Trophoblast cell (in vitro differentiated cells and primary cell): ENCODE measurements around the gene ZNF784. TPM values are rescaled to one million over a fixed set of nuclear protein-coding genes. Genes with fewer than 3 reads are reported as not detected.

ENCODE experiments used
- DNase-seq, 2 donors: peaks; one replicate each; pipeline ENCODE4 v3.0.0-alpha.2; 2016
- H2AFZ ChIP-seq: 2 replicates; pipeline ENCODE4 v1.6.1; 2013; ENCODE audit warnings: low read length, moderate library complexity, mild to moderate bottlenecking; ENCODE audit not compliant: insufficient read depth, poor library complexity
- H2AK5ac ChIP-seq: 2 replicates; pipeline ENCODE4 v1.6.1; 2013; ENCODE audit warnings: mild to moderate bottlenecking, low read length
- H2BK120ac ChIP-seq: 2 replicates; pipeline ENCODE4 v1.6.1; 2013; ENCODE audit warnings: low read length, mild to moderate bottlenecking, moderate library complexity; ENCODE audit not compliant: insufficient read depth, poor library complexity
- H2BK12ac ChIP-seq: 2 replicates; pipeline ENCODE4 v1.6.1; 2013; ENCODE audit warnings: mild to moderate bottlenecking, low read length, moderate library complexity
- H2BK5ac ChIP-seq: 2 replicates; pipeline ENCODE4 v1.6.1; 2013; ENCODE audit warnings: low read length, low read depth, moderate library complexity, mild to moderate bottlenecking; ENCODE audit not compliant: poor library complexity
- H3K14ac ChIP-seq: 2 replicates; pipeline ENCODE4 v1.6.1; 2013; ENCODE audit warnings: mild to moderate bottlenecking, low read length
- H3K18ac ChIP-seq: 2 replicates; pipeline ENCODE4 v1.6.1; 2013; ENCODE audit warnings: mild to moderate bottlenecking, low read length
- H3K23ac ChIP-seq: 2 replicates; pipeline ENCODE4 v1.6.1; 2013; ENCODE audit warnings: low read length
- H3K27ac ChIP-seq: 2 replicates; pipeline ENCODE4 v1.5.1; 2013; ENCODE audit warnings: low read depth, mild to moderate bottlenecking, inconsistent platforms, low read length, moderate library complexity
- H3K27me3 ChIP-seq: 2 replicates; pipeline ENCODE4 v1.6.1; 2013; ENCODE audit warnings: inconsistent platforms, mild to moderate bottlenecking, low read length, moderate library complexity; ENCODE audit not compliant: insufficient read depth
- H3K36me3 ChIP-seq, 2 experiments: 1 replicate in 1 of 2; 2 replicates in 1 of 2; pipeline ENCODE4 v1.6.1; 2013; ENCODE audit warnings: low read length in 2 of 2, mild to moderate bottlenecking in 2 of 2, moderate library complexity in 1 of 2; ENCODE audit not compliant: insufficient read depth in 2 of 2, control insufficient read depth in 1 of 2
- H3K4ac ChIP-seq: 2 replicates; pipeline ENCODE4 v1.6.1; 2013; ENCODE audit warnings: low read depth, mild to moderate bottlenecking, low read length, moderate library complexity
- H3K4me1 ChIP-seq, 2 experiments: 1 replicate in 1 of 2; 2 replicates in 1 of 2; pipeline ENCODE4 v1.6.1; 2013; ENCODE audit warnings: low read length in 2 of 2, mild to moderate bottlenecking in 2 of 2, moderate library complexity in 1 of 2; ENCODE audit not compliant: insufficient read depth in 2 of 2, control insufficient read depth in 1 of 2
- H3K4me2 ChIP-seq: 2 replicates; pipeline ENCODE4 v1.6.1; 2013; ENCODE audit warnings: inconsistent platforms, mild to moderate bottlenecking, low read length, moderate library complexity
- H3K4me3 ChIP-seq: 2 replicates; pipeline ENCODE4 v1.5.1; 2013; ENCODE audit warnings: mild to moderate bottlenecking, low read depth, low read length, inconsistent platforms
- H3K79me1 ChIP-seq: one replicate; pipeline ENCODE4 v1.6.1; 2013; ENCODE audit warnings: low read length
- H3K79me2 ChIP-seq: 2 replicates; pipeline ENCODE4 v1.6.1; 2013; ENCODE audit warnings: low read length, mild to moderate bottlenecking; ENCODE audit not compliant: control insufficient read depth, insufficient read depth, poor library complexity
- H3K9ac ChIP-seq: 2 replicates; pipeline ENCODE4 v1.6.1; 2013; ENCODE audit warnings: mild to moderate bottlenecking, low read length
- H3K9me3 ChIP-seq: 2 replicates; pipeline ENCODE4 v1.6.1; 2013; ENCODE audit warnings: low read depth, mild to moderate bottlenecking, control low read depth, inconsistent platforms, low read length; ENCODE audit not compliant: insufficient read depth
- H4K12ac ChIP-seq: 2 replicates; pipeline ENCODE4 v1.6.1; 2013; ENCODE audit warnings: low read depth, mild to moderate bottlenecking, low read length, moderate library complexity
- H4K8ac ChIP-seq: 2 replicates; pipeline ENCODE4 v1.6.1; 2013; ENCODE audit warnings: low read depth, mild to moderate bottlenecking, low read length, moderate library complexity
- H4K91ac ChIP-seq: one replicate; pipeline ENCODE4 v1.6.1; 2013; ENCODE audit warnings: low read depth, mild to moderate bottlenecking, low read length, moderate library complexity
- WGBS: extraction: QIAGEN DNeasy Blood & Tissue Kit; methylation state at CpG from one replicate; pipeline ENCODE4 v1.1.7; 2013; ENCODE audit warnings: missing lambda C conversion rate; ENCODE audit not compliant: insufficient read length, insufficient coverage; ENCODE audit errors: extremely low coverage; 5-methylcytosine and 5-hydroxymethylcytosine counted together
- polyA plus RNA-seq: library from polyadenylated mRNA; stranded (reverse); fragments of 200-250 nt; gene quantifications from 2 replicates; pipeline ENCODE4 v1.2.3, GENCODE V29; 2013

The ZNF784 gene
- polyA plus RNA-seq, result 3.4 and 3.8 TPM in 2 replicates

GRCh38 chr19:55624109-55625003 lies at the start of gene ZNF784:
TSS of gene ZNF784 (minus strand) at chr19:55624566. CDS start at chr19:55624561, 5 bp downstream.
- no peaks in the 10 kb centered on the region for H3K27me3 ChIP-seq
- H2AK5ac ChIP-seq, result no peak within 1 kb of the TSS
- H4K8ac ChIP-seq, result peak within 1 kb of the TSS; percentile 90
- peak within 1 kb of the TSS; percentile 71 for H2BK120ac ChIP-seq
- H4K12ac ChIP-seq, result peak within 1 kb of the TSS; percentile 88
- H4K91ac ChIP-seq, result peak within 1 kb of the TSS; percentile 90
- peak within 1 kb of the TSS; percentile 92 for H3K27ac ChIP-seq
- peak within 1 kb of the TSS; percentile 91 for H3K4me3 ChIP-seq
- H3K36me3 ChIP-seq, result peaks cover 10 to 15% of the 10 kb centered on the region in 2 experiments
- peaks cover 7% of the 10 kb centered on the region for H3K9me3 ChIP-seq
- peak within 1 kb of the TSS; percentile 87 for H3K9ac ChIP-seq
- peak within 1 kb of the TSS; percentile 91 for H3K4me2 ChIP-seq
- no peak within 1 kb of the TSS for H3K23ac ChIP-seq
- peak within 1 kb of the TSS; percentile 37 for H3K4ac ChIP-seq
- peak within 1 kb of the TSS; percentile 79 for H3K18ac ChIP-seq
- WGBS, result no CpG with 5 or more reads among the region's 56 CpGs
- peak; percentile 93 to 98 for DNase-seq
- peak within 1 kb of the TSS; percentile 88 for H2AFZ ChIP-seq
- H3K14ac ChIP-seq, result peak within 1 kb of the TSS; percentile 69
- H3K79me1 ChIP-seq, result peaks cover 5% of the 10 kb centered on the region
- peak within 1 kb of the TSS; percentile 89 for H2BK5ac ChIP-seq
- H3K4me1 ChIP-seq, result peaks cover 3% of the 10 kb centered on the region in 2 experiments
- H3K79me2 ChIP-seq, result peaks cover 5% of the 10 kb centered on the region
- H2BK12ac ChIP-seq, result no peak within 1 kb of the TSS

GRCh38 chr19:55673889-55674288 lies 49.5 kb upstream of the ZNF784 start:
- Histone ChIP-seq H2BK120ac (no peak overlapping the region), H2BK5ac (no peak overlapping the region), H3K9ac (no peak overlapping the region), H2BK12ac (no peak overlapping the region), H3K27ac (no peak overlapping the region), H3K9me3 (peaks cover 2% of the 10 kb centered on the region), H3K36me3 (peaks cover 45 to 56% of the 10 kb centered on the region in 2 experiments), H3K79me2 (peaks cover 9% of the 10 kb centered on the region), H3K18ac (no peak overlapping the region), H3K4me1 (peaks cover 0 to 3% of the 10 kb centered on the region in 2 experiments), H3K14ac (no peak overlapping the region), H3K4ac (no peak overlapping the region), H3K4me3 (no peak overlapping the region), H2AFZ (no peak overlapping the region), H3K79me1 (peaks cover 4% of the 10 kb centered on the region), H2AK5ac (no peak overlapping the region), H3K4me2 (no peak overlapping the region), H4K91ac (no peak overlapping the region), H3K27me3 (no peaks in the 10 kb centered on the region), H3K23ac (no peak overlapping the region), H4K8ac (no peak overlapping the region), H4K12ac (no peak overlapping the region)
- no CpG with 5 or more reads among the region's 15 CpGs for WGBS
- no peak for DNase-seq

- no peak overlapping the region for H2AFZ ChIP-seq
- no peak overlapping the region for H2AK5ac ChIP-seq
- H3K27ac ChIP-seq, result no peak overlapping the region
- peaks cover 4% of the 10 kb centered on the region for H3K79me1 ChIP-seq
- no peak overlapping the region for H4K8ac ChIP-seq
- H4K12ac ChIP-seq, result no peak overlapping the region
- no peak overlapping the region for H3K4ac ChIP-seq
- H3K23ac ChIP-seq, result no peak overlapping the region
- H4K91ac ChIP-seq, result no peak overlapping the region
- H2BK120ac ChIP-seq, result no peak overlapping the region
- H3K4me1 ChIP-seq, result peaks cover 0 to 3% of the 10 kb centered on the region in 2 experiments
- no peak overlapping the region for H3K9ac ChIP-seq
- H3K36me3 ChIP-seq, result peaks cover 45 to 56% of the 10 kb centered on the region in 2 experiments
- H3K18ac ChIP-seq, result no peak overlapping the region
- no peaks in the 10 kb centered on the region for H3K27me3 ChIP-seq
- H2BK12ac ChIP-seq, result no peak overlapping the region
- H3K9me3 ChIP-seq, result peaks cover 2% of the 10 kb centered on the region
- H3K79me2 ChIP-seq, result peaks cover 9% of the 10 kb centered on the region
- H3K4me2 ChIP-seq, result no peak overlapping the region
- no peak overlapping the region for H2BK5ac ChIP-seq
- DNase-seq, result no peak
- no CpG with 5 or more reads among the region's 9 CpGs for WGBS
- H3K14ac ChIP-seq, result no peak overlapping the region
- no peak overlapping the region for H3K4me3 ChIP-seq
These were observed 49.1 kb upstream of the ZNF784 start for GRCh38 chr19:55673465-55673864.

- no peak overlapping the region for H2AK5ac ChIP-seq
- no peak for DNase-seq
- H3K27ac ChIP-seq, result no peak overlapping the region
- no peak overlapping the region for H4K8ac ChIP-seq
- H3K4me3 ChIP-seq, result no peak overlapping the region
- peak overlapping the region; percentile 17 for H3K4ac ChIP-seq
- no peak overlapping the region for H4K91ac ChIP-seq
- H3K79me1 ChIP-seq, result peaks cover 4% of the 10 kb centered on the region
- H2BK5ac ChIP-seq, result no peak overlapping the region
- no peak overlapping the region for H3K9ac ChIP-seq
- no peak overlapping the region for H2BK120ac ChIP-seq
- no peak overlapping the region for H2BK12ac ChIP-seq
- H3K18ac ChIP-seq, result no peak overlapping the region
- no peak overlapping the region for H2AFZ ChIP-seq
- no peak overlapping the region for H4K12ac ChIP-seq
- H3K14ac ChIP-seq, result no peak overlapping the region
- peaks cover 2% of the 10 kb centered on the region for H3K9me3 ChIP-seq
- H3K27me3 ChIP-seq, result no peaks in the 10 kb centered on the region
- H3K4me2 ChIP-seq, result no peak overlapping the region
- H3K79me2 ChIP-seq, result peaks cover 9% of the 10 kb centered on the region
- peaks cover 0 to 6% of the 10 kb centered on the region in 2 experiments for H3K4me1 ChIP-seq
- peaks cover 47 to 58% of the 10 kb centered on the region in 2 experiments for H3K36me3 ChIP-seq
- H3K23ac ChIP-seq, result no peak overlapping the region
- no CpG with 5 or more reads among the region's 5 CpGs for WGBS
These were observed 48.1 kb upstream of the ZNF784 start for GRCh38 chr19:55672418-55672817.
